CD14-positive monocyte (primary cell): ENCODE measurements around the gene KCNQ1. TPM values are rescaled to one million over a fixed set of nuclear protein-coding genes. Genes with fewer than 3 reads are reported as not detected.

ENCODE experiments used
- DNase-seq, 3 donors: peaks; one replicate each; pipeline ENCODE4 v3.0.0-alpha.2; 2011 to 2022
- H2AFZ ChIP-seq: 2 replicates; pipeline ENCODE4 v1.6.0; 2012; ENCODE audit warnings: mild to moderate bottlenecking, low read depth, low read length, inconsistent platforms; ENCODE audit not compliant: insufficient read depth, poor library complexity, severe bottlenecking
- H3K27ac ChIP-seq, 2 donors: 1 replicate in 1 of 2; 2 replicates in 1 of 2; pipeline ENCODE4 v1.5.1; 2012 to 2013; ENCODE audit warnings: low read length in 2 of 2, control low read depth in 1 of 2, inconsistent platforms in 1 of 2, low read depth in 1 of 2, mild to moderate bottlenecking in 1 of 2
- H3K27me3 ChIP-seq, 2 donors: one replicate each; pipeline versions ENCODE4 v1.6.0 to v1.6.1; 2011 to 2013; ENCODE audit warnings: low read length in 2 of 2; ENCODE audit not compliant: control insufficient read depth in 2 of 2, insufficient read depth in 2 of 2
- H3K36me3 ChIP-seq, 2 donors: replicated peaks in 1 of 2; 1 replicate in 1 of 2; 2 replicates in 1 of 2; pipeline versions ENCODE4 v1.5.1 to v1.6.1; 2012 to 2013; ENCODE audit warnings: low read length in 2 of 2, control low read depth in 1 of 2, inconsistent platforms in 1 of 2, mild to moderate bottlenecking in 1 of 2; ENCODE audit not compliant: insufficient read depth in 2 of 2, control insufficient read depth in 1 of 2
- H3K4me1 ChIP-seq, 2 donors: 1 replicate in 1 of 2; 2 replicates in 1 of 2; pipeline versions ENCODE4 v1.5.1 to v1.6.1; 2012 to 2013; ENCODE audit warnings: low read length in 2 of 2, control low read depth in 1 of 2, inconsistent platforms in 1 of 2, mild to moderate bottlenecking in 1 of 2, moderate library complexity in 1 of 2; ENCODE audit not compliant: insufficient read depth in 2 of 2, control insufficient read depth in 1 of 2
- H3K4me2 ChIP-seq: replicated peaks from 2 replicates; pipeline ENCODE3; 2012; ENCODE audit warnings: low read length, moderate library complexity, mild to moderate bottlenecking; ENCODE audit not compliant: poor library complexity, severe bottlenecking; ENCODE audit errors: extremely low read depth
- H3K4me3 ChIP-seq, 3 experiments: fragments of 200-600 bp in 1 of 3; sonication (generic) in 1 of 3; replicated peaks in 1 of 3; 1 replicate in 2 of 3; 2 replicates in 1 of 3; pipeline ENCODE4 v1.5.1; 2011 to 2013; ENCODE audit warnings: low read length in 3 of 3, mild to moderate bottlenecking in 3 of 3, control low read depth in 2 of 3, low read depth in 2 of 3, inconsistent platforms in 1 of 3, moderate library complexity in 1 of 3
- H3K79me2 ChIP-seq: 2 replicates; pipeline ENCODE4 v1.6.0; 2012; ENCODE audit warnings: mild to moderate bottlenecking, control low read depth, inconsistent platforms, low read length, moderate library complexity; ENCODE audit not compliant: insufficient read depth
- H3K9ac ChIP-seq: 2 replicates; pipeline ENCODE4 v1.6.0; 2017; ENCODE audit warnings: low read length, mild to moderate bottlenecking; ENCODE audit not compliant: insufficient read depth, poor library complexity, severe bottlenecking
- H3K9me3 ChIP-seq, 2 donors: replicated peaks in 1 of 2; 1 replicate in 1 of 2; 2 replicates in 1 of 2; pipeline versions ENCODE4 v1.5.1 to v1.6.1; 2012 to 2013; ENCODE audit warnings: low read length in 2 of 2, control low read depth in 1 of 2; ENCODE audit not compliant: control insufficient read depth in 1 of 2, insufficient read depth in 1 of 2
- H4K20me1 ChIP-seq: 2 replicates; pipeline ENCODE4 v1.6.0; 2012; ENCODE audit warnings: mild to moderate bottlenecking, low read length, control low read depth, moderate library complexity; ENCODE audit not compliant: insufficient read depth
- H3K27ac Mint-ChIP-seq, 7 donors: one replicate each; pipeline ENCODE4 v1.8.0; 2020; ENCODE audit warnings: mild to moderate bottlenecking in 7 of 7, mixed read lengths in 7 of 7, moderate library complexity in 6 of 7, inconsistent platforms in 2 of 7
- H3K27me3 Mint-ChIP-seq, 3 donors: one replicate each; pipeline ENCODE4 v1.8.0; 2021 to 2022; ENCODE audit warnings: low read depth in 3 of 3, mild to moderate bottlenecking in 3 of 3, mixed read lengths in 3 of 3, moderate library complexity in 3 of 3, inconsistent platforms in 1 of 3
- H3K36me3 Mint-ChIP-seq, 2 donors: one replicate each; pipeline ENCODE4 v1.8.0; 2020; ENCODE audit warnings: mixed read lengths in 2 of 2, inconsistent platforms in 1 of 2, mild to moderate bottlenecking in 1 of 2
- H3K4me1 Mint-ChIP-seq: one replicate; pipeline ENCODE4 v1.8.0; 2020; ENCODE audit warnings: mild to moderate bottlenecking, mixed read lengths
- H3K4me3 Mint-ChIP-seq, 2 donors: one replicate each; pipeline ENCODE4 v1.8.0; 2020; ENCODE audit warnings: mild to moderate bottlenecking in 2 of 2, mixed read lengths in 2 of 2, moderate library complexity in 1 of 2
- H3K9me3 Mint-ChIP-seq, 7 donors: one replicate each; pipeline ENCODE4 v1.8.0; 2020 to 2022; ENCODE audit warnings: mixed read lengths in 7 of 7, mild to moderate bottlenecking in 6 of 7, moderate library complexity in 6 of 7, inconsistent platforms in 2 of 7
- CTCF ChIP-seq: fragments of 200-600 bp; IDR thresholded peaks from one replicate; pipeline ENCODE4 v1.8.0; 2022; ENCODE audit warnings: antibody characterized with exemption, mild to moderate bottlenecking
- WGBS: methylation state at CpG from one replicate; pipeline ENCODE4 v1.1.5; 2013; ENCODE audit warnings: missing lambda C conversion rate; ENCODE audit not compliant: insufficient coverage; 5-methylcytosine and 5-hydroxymethylcytosine counted together
- intact Hi-C, 2 donors: fragments of 100-400 bp; cut with micrococcal nuclease; formaldehyde crosslinking; loops; one replicate each; pipeline versions ENCODE4 v1.15.0 to v1.15.1; 2023
- polyA plus RNA-seq, 3 donors: library from polyadenylated mRNA; depleted of rRNA in 1 of 3; unstranded in 2 of 3; stranded (reverse) in 1 of 3; fragments of 300-500 nt in 2 of 3; fragments of >200 nt in 1 of 3; fragmentation: Illumina TruSeq in 2 of 3; gene quantifications; 1 replicate in 2 of 3; 2 replicates in 1 of 3; pipeline ENCODE4 v1.2.3, GENCODE V29; 2012 to 2021

KCNQ1 gene
- polyA plus RNA-seq, 3 donors, result 14.9 to 31.8 (median 21.6) TPM

- peak; percentile 96 for TF ChIP-seq CTCF
Measured at GRCh38 chr11:2531277-2531986, 86.6 kb downstream of the KCNQ1 start.

DNA sequence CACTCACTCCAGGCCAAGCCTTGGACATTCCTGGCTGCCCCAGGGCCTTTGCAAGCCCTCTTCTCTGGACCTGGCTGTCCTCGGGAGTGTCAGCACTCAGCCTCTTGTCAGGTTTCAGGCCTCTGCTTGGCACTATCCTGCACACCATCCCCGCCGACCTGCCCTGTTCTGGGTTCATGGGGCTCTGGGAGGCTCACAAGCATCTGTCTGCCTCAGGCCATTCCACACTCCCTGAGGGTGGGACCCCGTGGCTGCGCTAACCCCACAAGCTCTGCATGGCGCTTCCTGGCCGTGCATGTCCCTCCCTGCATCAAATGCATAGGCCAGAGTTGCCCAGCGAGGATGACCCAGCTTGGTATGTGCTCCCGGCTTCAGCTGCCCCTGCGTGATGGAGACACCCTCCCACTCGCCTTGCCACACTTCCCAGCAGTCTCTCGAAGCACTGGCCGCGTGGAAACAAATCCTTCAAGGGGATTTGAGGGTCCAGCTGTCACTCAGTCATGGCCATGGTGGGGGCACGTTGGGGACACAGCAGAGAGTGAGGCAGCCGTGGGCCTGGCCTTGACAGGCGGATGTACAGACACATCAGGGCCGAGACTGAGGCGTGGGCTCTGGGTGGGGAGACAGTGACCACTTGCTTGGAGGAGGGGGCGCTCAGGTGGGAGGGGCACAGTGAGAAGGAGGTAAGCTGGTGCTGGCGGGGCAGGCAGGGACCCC, 87.3 kb downstream of the KCNQ1 start:
- Histone ChIP-seq H3K9ac (no peak overlapping the region), H4K20me1 (peaks cover 100% of the 10 kb centered on the region), H3K27ac (no peak overlapping the region), H2AFZ (no peak overlapping the region), H3K4me3 (no peak overlapping the region), H3K27me3 (no peaks in the 10 kb centered on the region), H3K9me3 (no peaks in the 10 kb centered on the region), H3K36me3 (peaks cover 19 to 36% of the 10 kb centered on the region in 2 donors), H3K79me2 (peaks cover 20% of the 10 kb centered on the region), H3K4me2 (no peak overlapping the region), H3K4me1 (peaks cover 39 to 47% of the 10 kb centered on the region in 2 donors)
- Mint-ChIP-seq H3K36me3 (peaks cover 29 to 58% of the 10 kb centered on the region in 2 donors), H3K4me3 (peak overlapping the region in 1 of 2 donors; percentile 91), H3K27me3 (peaks cover under 1 to 16% (median 4%) of the 10 kb centered on the region in 3 donors), H3K27ac (peak overlapping the region in 1 of 7 donors; percentile 30), H3K4me1 (peaks cover 46% of the 10 kb centered on the region), H3K9me3 (no peaks in the 10 kb centered on the region)
- intact Hi-C loops, result loop anchor here (1.0 to 10.0 kb wide), 6 partner anchors 104 to 560 kb away; partner anchors contain the start of genes C11orf21 (in 1 of the 2) and TSPAN32 (in 1 of the 2)
- no peak for DNase-seq
- WGBS, result 84% methylated on average over 21 of the region's 21 CpGs
- no peak for TF ChIP-seq CTCF

More at GRCh38 chr11:2531277-2531986, 86.6 kb downstream of the KCNQ1 start:
- Histone ChIP-seq H4K20me1 (peaks cover 93% of the 10 kb centered on the region), H3K79me2 (peaks cover 20% of the 10 kb centered on the region), H2AFZ (no peak overlapping the region), H3K4me2 (no peak overlapping the region), H3K9me3 (no peaks in the 10 kb centered on the region), H3K4me1 (peaks cover 46 to 54% of the 10 kb centered on the region in 2 donors), H3K4me3 (no peak overlapping the region), H3K36me3 (peaks cover 19 to 36% of the 10 kb centered on the region in 2 donors), H3K27me3 (no peaks in the 10 kb centered on the region), H3K9ac (no peak overlapping the region), H3K27ac (no peak overlapping the region)
- H3K27ac Mint-ChIP-seq, result no peak overlapping the region
- H3K4me3 Mint-ChIP-seq, result no peak overlapping the region
- H3K9me3 Mint-ChIP-seq, result no peaks in the 10 kb centered on the region
- peaks cover 2 to 16% (median 4%) of the 10 kb centered on the region in 3 donors for H3K27me3 Mint-ChIP-seq
- peaks cover 29 to 55% of the 10 kb centered on the region in 2 donors for H3K36me3 Mint-ChIP-seq
- DNase-seq, result peak; percentile 60 to 69 (median 65)
- peaks cover 53% of the 10 kb centered on the region for H3K4me1 Mint-ChIP-seq
- intact Hi-C loops, result loop anchor here (1.0 to 10.0 kb wide), 4 partner anchors 103 to 561 kb away; partner anchors contain the start of genes C11orf21 (in 1 of the 2) and TSPAN32 (in 1 of the 2)
- WGBS, result 58% methylated on average over 12 of the region's 14 CpGs
